Neuronal stem cell (in vitro differentiated cells): ENCODE results near the gene FNDC1.

Experiments
- DNase-seq: peaks from one replicate; pipeline ENCODE4 v3.0.0-alpha.2; 2013; ENCODE audit warnings: low spot score
- H2AFZ ChIP-seq: one replicate; pipeline ENCODE4 v1.6.1; 2013; ENCODE audit warnings: mild to moderate bottlenecking, low read length, inconsistent platforms
- H2AK5ac ChIP-seq: 2 replicates; pipeline ENCODE4 v1.6.1; 2013; ENCODE audit warnings: low read depth, mild to moderate bottlenecking, inconsistent platforms, low read length, moderate library complexity, mixed read lengths
- H2BK120ac ChIP-seq: 2 replicates; pipeline ENCODE4 v1.6.1; 2013; ENCODE audit warnings: low read depth, mild to moderate bottlenecking, inconsistent platforms, low read length, moderate library complexity, mixed read lengths
- H2BK12ac ChIP-seq: one replicate; pipeline ENCODE4 v1.6.1; 2013; ENCODE audit warnings: low read length, inconsistent platforms
- H2BK15ac ChIP-seq: 2 replicates; pipeline ENCODE4 v1.6.1; 2013; ENCODE audit warnings: mild to moderate bottlenecking, low read length, inconsistent platforms, mixed read lengths
- H2BK5ac ChIP-seq: one replicate; pipeline ENCODE4 v1.6.1; 2013; ENCODE audit warnings: inconsistent platforms, mild to moderate bottlenecking, low read length, moderate library complexity
- H3K14ac ChIP-seq: one replicate; pipeline ENCODE4 v1.6.1; 2013; ENCODE audit warnings: low read length, inconsistent platforms
- H3K18ac ChIP-seq: 2 replicates; pipeline ENCODE4 v1.6.1; 2013; ENCODE audit warnings: low read length, inconsistent platforms
- H3K23ac ChIP-seq: 2 replicates; pipeline ENCODE4 v1.6.1; 2013; ENCODE audit warnings: low read depth, mild to moderate bottlenecking, mixed read lengths, low read length, inconsistent platforms; ENCODE audit not compliant: poor library complexity
- H3K27ac ChIP-seq: replicated peaks from 3 replicates; pipeline ENCODE4 v1.5.1; 2013; ENCODE audit warnings: low read length, inconsistent platforms
- H3K27me3 ChIP-seq, 3 experiments: 2 replicates each; pipeline ENCODE4 v1.6.1; 2013; ENCODE audit warnings: low read length in 3 of 3, mild to moderate bottlenecking in 2 of 3, inconsistent platforms in 1 of 3, low read depth in 1 of 3, mixed read lengths in 1 of 3, moderate library complexity in 1 of 3; ENCODE audit not compliant: control insufficient read depth in 3 of 3, insufficient read depth in 3 of 3
- H3K36me3 ChIP-seq, 2 donors: replicated peaks in 1 of 2; 2 replicates each; pipeline ENCODE4 v1.6.1; 2013; ENCODE audit warnings: low read length in 2 of 2; ENCODE audit not compliant: control insufficient read depth in 2 of 2, insufficient read depth in 2 of 2
- H3K4ac ChIP-seq: 2 replicates; pipeline ENCODE4 v1.6.1; 2013; ENCODE audit warnings: inconsistent platforms, mild to moderate bottlenecking, low read length, moderate library complexity
- H3K4me1 ChIP-seq, 2 donors: 1 replicate in 1 of 2; 2 replicates in 1 of 2; pipeline ENCODE4 v1.6.1; 2013; ENCODE audit warnings: low read length in 2 of 2, low read depth in 1 of 2; ENCODE audit not compliant: control insufficient read depth in 2 of 2, insufficient read depth in 1 of 2
- H3K4me2 ChIP-seq: one replicate; pipeline ENCODE4 v1.6.1; 2013; ENCODE audit warnings: mild to moderate bottlenecking, low read length, inconsistent platforms; ENCODE audit not compliant: insufficient read depth, poor library complexity, severe bottlenecking
- H3K4me3 ChIP-seq, 2 donors: 2 replicates each; pipeline ENCODE4 v1.5.1; 2013; ENCODE audit warnings: low read length in 2 of 2, mild to moderate bottlenecking in 2 of 2, inconsistent platforms in 1 of 2, moderate library complexity in 1 of 2
- H3K79me1 ChIP-seq: one replicate; pipeline ENCODE4 v1.6.1; 2013; ENCODE audit warnings: low read depth, mild to moderate bottlenecking, inconsistent platforms, low read length, moderate library complexity
- H3K9ac ChIP-seq: one replicate; pipeline ENCODE4 v1.6.1; 2013; ENCODE audit warnings: mild to moderate bottlenecking, low read depth, low read length, inconsistent platforms; ENCODE audit not compliant: poor library complexity
- H3K9me3 ChIP-seq, 2 donors: replicated peaks in 1 of 2; 2 replicates each; pipeline versions ENCODE3 to v1.6.1; 2013; ENCODE audit warnings: low read length in 2 of 2, mild to moderate bottlenecking in 2 of 2, inconsistent platforms in 1 of 2, low read depth in 1 of 2, mixed read lengths in 1 of 2, moderate library complexity in 1 of 2; ENCODE audit not compliant: control insufficient read depth in 2 of 2, insufficient read depth in 1 of 2
- H4K8ac ChIP-seq: one replicate; pipeline ENCODE4 v1.6.1; 2013; ENCODE audit warnings: low read depth, mild to moderate bottlenecking, inconsistent platforms, low read length, moderate library complexity
- H4K91ac ChIP-seq: one replicate; pipeline ENCODE4 v1.6.1; 2013; ENCODE audit warnings: low read length, low read depth, mild to moderate bottlenecking, inconsistent platforms; ENCODE audit not compliant: poor library complexity
- WGBS, 2 donors: extraction: QIAGEN DNeasy Blood & Tissue Kit; methylation state at CpG; one replicate each; pipeline ENCODE4 v1.1.7; 2013; ENCODE audit warnings: missing lambda C conversion rate in 2 of 2, mixed read lengths in 1 of 2; ENCODE audit not compliant: insufficient read length in 2 of 2, insufficient replicate concordance in 1 of 2; ENCODE audit errors: extremely low coverage in 2 of 2; 5-methylcytosine and 5-hydroxymethylcytosine counted together

Gene FNDC1

DNA sequence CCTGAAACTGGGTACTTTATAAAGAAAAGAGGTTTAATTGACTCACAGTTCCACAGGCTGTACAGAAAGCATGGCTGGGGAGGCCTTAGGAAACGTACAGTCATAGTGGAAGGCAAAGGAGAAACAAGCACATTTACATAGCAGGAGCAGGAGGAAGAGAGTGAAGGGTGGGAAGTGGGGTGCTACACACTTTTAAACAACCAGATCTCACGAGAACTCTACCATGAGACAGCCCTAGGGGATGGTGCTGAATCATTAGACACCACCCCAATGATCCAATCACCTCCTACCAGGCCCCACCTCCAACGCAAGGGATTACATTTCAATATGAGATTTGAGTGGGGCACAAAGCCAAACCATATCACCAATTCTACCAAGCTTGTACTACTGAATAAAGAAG, 7.4 kb upstream of the FNDC1 start:
- Histone ChIP-seq H3K4me3 (no peak overlapping the region), H2BK12ac (no peak overlapping the region), H2AFZ (no peak overlapping the region), H2AK5ac (no peak overlapping the region), H3K79me1 (no peaks in the 10 kb centered on the region), H4K8ac (no peak overlapping the region), H4K91ac (no peak overlapping the region), H2BK5ac (no peak overlapping the region), H3K9ac (no peak overlapping the region), H2BK120ac (no peak overlapping the region), H3K23ac (no peak overlapping the region), H3K4me1 (peaks cover 0 to 12% of the 10 kb centered on the region in 2 donors), H3K36me3 (no peaks in the 10 kb centered on the region), H3K18ac (no peak overlapping the region), H3K27ac (no peak overlapping the region), H3K4ac (no peak overlapping the region), H2BK15ac (no peak overlapping the region), H3K27me3 (peaks cover 0 to 22% (median 0%) of the 10 kb centered on the region in 3 experiments), H3K14ac (no peak overlapping the region), H3K9me3 (no peaks in the 10 kb centered on the region), H3K4me2 (no peak overlapping the region)
- WGBS, 2 donors = no CpG with 5 or more reads among the region's 3 CpGs
- no peak for DNase-seq

DNA sequence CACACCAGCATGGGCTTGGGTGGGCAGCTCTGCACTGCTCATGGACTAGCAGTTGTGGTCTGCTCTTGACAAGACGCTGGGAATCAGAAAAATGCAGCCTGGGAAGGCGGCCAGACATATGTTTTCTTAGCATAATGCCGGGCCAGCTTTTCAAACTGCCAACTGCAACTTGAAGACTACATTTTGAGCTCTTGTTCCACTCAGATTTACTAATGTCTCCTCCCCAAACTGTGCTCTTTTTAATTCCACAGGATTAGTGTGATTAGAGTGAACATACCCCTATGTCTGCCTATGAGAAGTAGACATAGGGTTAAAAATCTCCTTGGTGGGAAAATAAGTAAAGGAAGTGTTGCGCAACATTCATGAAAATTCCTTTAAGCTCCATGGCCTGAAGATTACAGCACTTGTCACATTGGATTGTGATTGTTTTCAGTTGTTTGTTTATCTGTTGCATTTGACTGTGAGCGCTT, 5.3 kb upstream of the FNDC1 start:
- no peak overlapping the region for H3K9ac ChIP-seq
- H3K36me3 ChIP-seq = no peaks in the 10 kb centered on the region
- H2BK12ac ChIP-seq = no peak overlapping the region
- H2BK5ac ChIP-seq = no peak overlapping the region
- H3K14ac ChIP-seq = no peak overlapping the region
- no peak overlapping the region for H4K8ac ChIP-seq
- DNase-seq = no peak
- no peak overlapping the region for H4K91ac ChIP-seq
- no peaks in the 10 kb centered on the region for H3K79me1 ChIP-seq
- H3K27ac ChIP-seq = no peak overlapping the region
- H3K23ac ChIP-seq = no peak overlapping the region
- no peak overlapping the region for H3K4me2 ChIP-seq
- peaks cover 0 to 12% of the 10 kb centered on the region in 2 donors for H3K4me1 ChIP-seq
- H2AFZ ChIP-seq = no peak overlapping the region
- H2BK15ac ChIP-seq = no peak overlapping the region
- H3K4me3 ChIP-seq = no peak overlapping the region
- no peak overlapping the region for H3K18ac ChIP-seq
- H3K9me3 ChIP-seq = peaks cover 0 to 2% of the 10 kb centered on the region in 2 donors
- WGBS, 2 donors = no CpG with 5 or more reads among the region's 5 CpGs
- H2BK120ac ChIP-seq = no peak overlapping the region
- H2AK5ac ChIP-seq = no peak overlapping the region
- peaks cover 0 to 43% (median 18%) of the 10 kb centered on the region in 3 experiments for H3K27me3 ChIP-seq
- H3K4ac ChIP-seq = no peak overlapping the region

DNA sequence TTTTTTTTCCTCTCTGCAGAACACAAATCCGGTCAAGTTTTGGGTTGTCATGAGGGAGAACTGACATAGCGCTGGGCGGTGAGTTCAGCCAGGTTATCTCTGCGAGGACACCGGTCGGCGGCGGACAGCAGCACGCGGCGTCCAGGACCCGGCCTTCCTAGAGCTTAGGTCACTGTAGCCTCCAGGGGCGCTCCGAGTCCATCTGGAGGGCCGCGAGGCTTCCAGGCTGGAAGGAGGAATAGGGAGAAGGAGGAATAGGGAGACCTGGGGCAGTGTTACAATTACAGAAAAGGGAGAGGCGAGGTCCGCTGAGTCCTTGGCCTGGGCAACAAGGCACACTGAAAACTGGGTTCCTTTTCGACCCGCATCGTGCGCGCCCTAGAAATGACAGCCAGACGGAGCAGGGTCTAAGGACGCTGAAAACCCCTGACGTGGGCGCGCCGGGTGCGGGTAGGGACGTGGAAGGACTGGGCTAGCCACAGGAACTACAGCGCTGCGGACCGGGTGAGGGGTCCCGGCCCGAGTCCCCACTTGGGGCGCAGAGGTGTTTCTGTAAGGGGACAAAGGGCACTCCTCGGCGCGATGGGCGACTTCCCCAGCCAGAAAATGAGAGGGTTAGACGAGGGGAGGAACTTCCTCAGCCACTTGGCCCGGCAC, 536 bp upstream of the FNDC1 start:
- Histone ChIP-seq H3K18ac (peak overlapping the region; percentile 1), H2BK5ac (no peak overlapping the region), H3K4me2 (peak overlapping the region; percentile 74), H2BK120ac (no peak overlapping the region), H2BK15ac (no peak overlapping the region), H3K9ac (no peak overlapping the region), H3K4me1 (peaks cover 0 to 5% of the 10 kb centered on the region in 2 donors), H3K4ac (no peak overlapping the region), H3K27me3 (peaks cover 11 to 86% (median 42%) of the 10 kb centered on the region in 3 experiments), H4K91ac (no peak overlapping the region), H2AFZ (peak overlapping the region; percentile 71), H2AK5ac (no peak overlapping the region), H2BK12ac (no peak overlapping the region), H4K8ac (no peak overlapping the region), H3K23ac (no peak overlapping the region), H3K9me3 (peaks cover 0 to 2% of the 10 kb centered on the region in 2 donors), H3K4me3 (peak overlapping the region in 1 of 2 donors; percentile 78), H3K79me1 (no peaks in the 10 kb centered on the region), H3K36me3 (no peaks in the 10 kb centered on the region), H3K14ac (no peak overlapping the region), H3K27ac (no peak overlapping the region)
- WGBS, 2 donors = no CpG with 5 or more reads among the region's 43 CpGs
- DNase-seq = peak; percentile 64

DNA sequence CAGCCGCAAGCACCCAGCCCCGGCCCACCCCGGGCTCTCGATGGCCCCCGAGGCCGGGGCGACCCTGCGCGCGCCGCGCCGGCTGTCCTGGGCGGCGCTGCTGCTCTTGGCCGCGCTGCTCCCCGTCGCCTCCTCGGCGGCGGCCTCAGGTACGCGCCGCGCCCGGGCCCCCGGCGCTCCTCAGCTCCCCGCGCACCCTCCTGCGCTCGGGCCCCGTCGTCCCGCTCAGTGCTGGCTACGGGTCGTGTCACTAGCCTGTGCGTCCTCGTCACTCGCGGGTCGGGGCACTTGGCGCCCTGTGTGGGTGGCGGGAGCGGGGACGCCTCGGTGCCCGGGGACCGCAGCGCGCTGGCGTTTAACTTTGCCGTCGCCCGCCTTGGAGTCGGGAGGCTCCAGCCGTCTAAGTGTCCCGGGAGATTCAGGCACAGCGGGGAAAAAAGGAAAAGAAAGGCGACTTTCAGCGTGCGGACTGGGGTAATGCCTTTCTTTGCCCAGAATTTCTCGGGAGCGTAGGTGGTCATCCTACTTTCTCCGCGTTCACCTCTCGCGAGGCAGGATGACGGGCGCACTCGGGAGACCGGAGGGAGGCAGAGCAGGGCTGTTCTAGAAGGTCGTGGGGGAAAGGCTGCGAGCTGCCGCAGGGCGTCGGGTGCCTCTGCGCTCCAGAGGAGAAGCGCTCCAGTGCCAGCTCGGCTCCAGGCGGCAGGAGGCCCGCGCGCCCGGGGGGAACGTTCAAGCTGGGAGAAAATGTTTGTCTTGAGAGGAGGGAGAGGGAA, 545 bp downstream of the FNDC1 start:
- Histone ChIP-seq H2BK12ac (no peak overlapping the region), H3K23ac (peak overlapping the region; percentile 56), H3K9me3 (peaks cover 0 to 2% of the 10 kb centered on the region in 2 donors), H3K4ac (no peak overlapping the region), H3K4me1 (peaks cover 0 to 5% of the 10 kb centered on the region in 2 donors), H3K4me3 (peak overlapping the region in 1 of 2 donors; percentile 73), H2AFZ (peak overlapping the region; percentile 37), H3K18ac (peak overlapping the region; percentile 65), H3K14ac (no peak overlapping the region), H3K9ac (peak overlapping the region; percentile 46), H4K91ac (no peak overlapping the region), H2BK120ac (no peak overlapping the region), H3K27ac (no peak overlapping the region), H3K4me2 (peak overlapping the region; percentile 74), H2AK5ac (no peak overlapping the region), H2BK15ac (no peak overlapping the region), H3K79me1 (no peaks in the 10 kb centered on the region), H4K8ac (no peak overlapping the region), H2BK5ac (no peak overlapping the region), H3K27me3 (peaks cover 11 to 91% (median 42%) of the 10 kb centered on the region in 3 experiments), H3K36me3 (no peaks in the 10 kb centered on the region)
- no CpG with 5 or more reads among the region's 87 CpGs for WGBS, 2 donors
- peak; percentile 40 for DNase-seq
